GM23338 (cell line): ENCODE measurements around the gene TANGO2. TPM values are rescaled to one million over a fixed set of nuclear protein-coding genes. Genes with fewer than 3 reads are reported as not detected.

Experiments
- ATAC-seq: fragments of 200-7000 bp; cut with Tn5 transposase; 3 replicates; pipeline ENCODE4 v1.9.1; 2020
- DNase-seq: peaks from one replicate; pipeline ENCODE4 v3.0.0-alpha.2; 2015; ENCODE audit warnings: low spot score
- H2AFZ ChIP-seq: fragments of 200-600 bp; sonication (generic); 2 replicates; pipeline ENCODE4 v1.8.0; 2016; ENCODE audit warnings: antibody characterized with exemption, mild to moderate bottlenecking, moderate library complexity
- H3F3A ChIP-seq: fragments of 200-600 bp; sonication (generic); replicated peaks from 2 replicates; pipeline ENCODE4 v1.8.0; 2017; ENCODE audit warnings: antibody characterized with exemption, mixed run types, low read depth
- H3K27ac ChIP-seq: fragments of 200-600 bp; sonication (generic); 2 replicates; pipeline ENCODE4 v1.6.1; 2016; ENCODE audit warnings: low read depth
- H3K27me3 ChIP-seq: fragments of 200-600 bp; sonication (generic); 2 replicates; pipeline ENCODE4 v1.8.0; 2016; ENCODE audit warnings: mild to moderate bottlenecking, mixed run types, moderate library complexity; ENCODE audit not compliant: insufficient read depth
- H3K36me3 ChIP-seq: fragments of 200-600 bp; sonication (generic); 2 replicates; pipeline ENCODE4 v1.8.0; 2016; ENCODE audit warnings: mild to moderate bottlenecking; ENCODE audit not compliant: insufficient read depth
- H3K4me1 ChIP-seq: fragments of 200-600 bp; sonication (generic); 2 replicates; pipeline ENCODE4 v1.8.0; 2016; ENCODE audit warnings: mild to moderate bottlenecking, moderate library complexity; ENCODE audit not compliant: insufficient read depth
- H3K4me2 ChIP-seq: fragments of 200-600 bp; sonication (generic); 2 replicates; pipeline ENCODE4 v1.7.1; 2017; ENCODE audit warnings: mixed run types
- H3K4me3 ChIP-seq: fragments of 200-600 bp; sonication (generic); 2 replicates; pipeline ENCODE4 v1.6.1; 2016; ENCODE audit warnings: mixed run types
- H3K79me2 ChIP-seq: fragments of 200-600 bp; sonication (generic); replicated peaks from 2 replicates; pipeline ENCODE4 v1.8.0; 2017; ENCODE audit warnings: mild to moderate bottlenecking; ENCODE audit not compliant: insufficient read depth
- H3K9me2 ChIP-seq: fragments of 200-600 bp; sonication (generic); 2 replicates; pipeline ENCODE4 v1.8.0; 2017; ENCODE audit not compliant: insufficient read depth
- H4K20me1 ChIP-seq: fragments of 200-600 bp; sonication (generic); replicated peaks from 2 replicates; pipeline ENCODE4 v1.8.0; 2017; ENCODE audit warnings: mild to moderate bottlenecking; ENCODE audit not compliant: insufficient read depth
- H3K27ac Mint-ChIP-seq: 2 replicates; pipeline ENCODE4 v1.8.0; 2020; ENCODE audit warnings: inconsistent platforms, mild to moderate bottlenecking, moderate library complexity, mixed read lengths
- H3K27me3 Mint-ChIP-seq: 3 replicates; pipeline ENCODE4 v1.8.0; 2022; ENCODE audit warnings: low read depth, mild to moderate bottlenecking, moderate library complexity, mixed read lengths, inconsistent platforms; ENCODE audit not compliant: insufficient read depth, poor library complexity
- H3K36me3 Mint-ChIP-seq: 3 replicates; pipeline ENCODE4 v1.8.0; 2021; ENCODE audit warnings: low read depth, mild to moderate bottlenecking, inconsistent platforms, moderate library complexity, mixed read lengths
- H3K4me1 Mint-ChIP-seq: 3 replicates; pipeline ENCODE4 v1.8.0; 2020; ENCODE audit warnings: mild to moderate bottlenecking, inconsistent platforms, mixed read lengths
- H3K4me3 Mint-ChIP-seq: 3 replicates; pipeline ENCODE4 v1.8.0; 2021; ENCODE audit warnings: moderate library complexity, mild to moderate bottlenecking, inconsistent platforms, mixed read lengths
- H3K9me3 Mint-ChIP-seq: 3 replicates; pipeline ENCODE4 v1.8.0; 2020; ENCODE audit warnings: moderate library complexity, mild to moderate bottlenecking, inconsistent platforms, mixed read lengths
- CREB1 ChIP-seq: fragments of 250-450 bp; sonication (Bioruptor Pico); IDR thresholded peaks from 2 replicates; pipeline ENCODE4 v1.5.0; 2020; ENCODE audit warnings: low read depth, mild to moderate bottlenecking, moderate library complexity
- CTCF ChIP-seq, 2 experiments: fragments of 200-600 bp in 1 of 2; sonication (generic) in 1 of 2; conservative IDR thresholded peaks; 2 replicates each; pipeline versions ENCODE4 v1.5.1 to v1.6.1; 2016 to 2017; ENCODE audit warnings: antibody characterized with exemption in 2 of 2, low read depth in 2 of 2, mild to moderate bottlenecking in 2 of 2, moderate library complexity in 1 of 2
- EZH2 ChIP-seq: fragments of 200-600 bp; sonication (generic); IDR thresholded peaks from one replicate; pipeline ENCODE4 v1.8.0; 2017; ENCODE audit warnings: antibody characterized with exemption, mild to moderate bottlenecking, low read depth; ENCODE audit not compliant: unreplicated experiment
- NANOG ChIP-seq: IDR thresholded peaks from 2 replicates; pipeline ENCODE4 v1.6.1; 2016; ENCODE audit warnings: antibody characterized with exemption, borderline replicate concordance
- REST ChIP-seq: IDR thresholded peaks from one replicate; pipeline ENCODE4 v1.6.1; 2018; ENCODE audit warnings: antibody characterized with exemption; ENCODE audit not compliant: unreplicated experiment
- ZNF114 ChIP-seq: fragments of 250-450 bp; sonication (Bioruptor Pico); IDR thresholded peaks from 2 replicates; pipeline ENCODE4 v1.5.0; 2020; ENCODE audit warnings: mild to moderate bottlenecking, moderate library complexity
- ZNF331 ChIP-seq: fragments of 250-450 bp; sonication (Bioruptor Pico); IDR thresholded peaks from 2 replicates; pipeline ENCODE4 v1.5.0; 2020; ENCODE audit warnings: low read depth, mild to moderate bottlenecking, moderate library complexity
- ZNF462 ChIP-seq: fragments of 250-450 bp; sonication (Bioruptor Pico); IDR thresholded peaks from 2 replicates; pipeline ENCODE4 v1.5.0; 2020; ENCODE audit warnings: mild to moderate bottlenecking, moderate library complexity
- polyA plus RNA-seq: library from polyadenylated mRNA; unstranded; fragments of >200 nt; fragmentation: Nextera tagmentation; extraction: Ambion mirVana; gene quantifications from 2 replicates; pipeline ENCODE4 v1.2.1, GENCODE V29; 2016
- total RNA-seq: library from RNA; depleted of rRNA; stranded (reverse); fragments of >200 nt; shearing (Covaris generic); gene quantifications from 2 replicates; pipeline ENCODE4 v1.2.3, GENCODE V29; 2014

Gene TANGO2
- total and polyA plus RNA-seq, 2 experiments from 2014 or later = 6.9 to 15.0 TPM

GRCh38 chr22:20087319-20088262, 66.7 kb downstream of the TANGO2 start:
- peaks cover 83% of the 10 kb centered on the region for H3K36me3 Mint-ChIP-seq
- H3K27me3 Mint-ChIP-seq = peaks cover 23% of the 10 kb centered on the region
- TF ChIP-seq CREB1 (CRISPR knock-in tag) (no peak), EZH2 (no peak), ZNF331 (CRISPR knock-in tag) (no peak), REST (no peak), NANOG (no peak)
- peaks cover 63% of the 10 kb centered on the region for H3K79me2 ChIP-seq
- no peak overlapping the region for H3K27ac ChIP-seq
- no peak overlapping the region for H3K4me2 ChIP-seq
- H3K4me1 Mint-ChIP-seq = peaks cover 28% of the 10 kb centered on the region
- no peaks in the 10 kb centered on the region for H3K9me3 Mint-ChIP-seq
- no peak overlapping the region for H3K4me3 ChIP-seq
- peaks cover 9% of the 10 kb centered on the region; the same call in 1 of the 2 replicates for H3K4me1 ChIP-seq
- peaks cover 36% of the 10 kb centered on the region for H3F3A ChIP-seq
- H3K36me3 ChIP-seq = peaks cover 45% of the 10 kb centered on the region
- no peak overlapping the region for H3K27ac Mint-ChIP-seq
- H3K9me2 ChIP-seq = no peaks in the 10 kb centered on the region
- ATAC-seq = no peak
- no peak overlapping the region for H3K4me3 Mint-ChIP-seq
- DNase-seq = no peak
- no peaks in the 10 kb centered on the region for H3K27me3 ChIP-seq
- H4K20me1 ChIP-seq = peaks cover 56% of the 10 kb centered on the region
- H2AFZ ChIP-seq = no peak overlapping the region

- peaks cover 83% of the 10 kb centered on the region for H3K36me3 Mint-ChIP-seq
- peaks cover 19% of the 10 kb centered on the region for H3K27me3 Mint-ChIP-seq
- TF ChIP-seq ZNF462 (CRISPR knock-in tag) (no peak), ZNF114 (no peak), CTCF (conservative IDR thresholded peaks at IDR 0.05; ENCODE audit: low read depth in 2 of 2) (no peak)
- no peaks in the 10 kb centered on the region for H3K9me3 Mint-ChIP-seq
- Histone ChIP-seq H3K79me2 (peaks cover 57% of the 10 kb centered on the region), H3K27ac (no peak overlapping the region), H4K20me1 (peaks cover 51% of the 10 kb centered on the region), H3F3A (peaks cover 36% of the 10 kb centered on the region), H2AFZ (no peak overlapping the region), H3K4me1 (peaks cover 5% of the 10 kb centered on the region; the same call in 1 of the 2 replicates), H3K36me3 (peaks cover 45% of the 10 kb centered on the region), H3K27me3 (no peaks in the 10 kb centered on the region), H3K4me2 (no peak overlapping the region), H3K9me2 (no peaks in the 10 kb centered on the region), H3K4me3 (no peak overlapping the region)
- H3K27ac Mint-ChIP-seq = no peak overlapping the region
- peaks cover 21% of the 10 kb centered on the region for H3K4me1 Mint-ChIP-seq
- ATAC-seq (no peak), DNase-seq (no peak)
- H3K4me3 Mint-ChIP-seq = no peak overlapping the region
Observed at GRCh38 chr22:20088263-20088648, 67.3 kb downstream of the TANGO2 start.
